Fibroblast of pulmonary artery (primary cell): Measurements from ENCODE around the gene TM4SF4.

Experiments used
- DNase-seq: peaks from one replicate; pipeline ENCODE4 v3.0.0-alpha.2; 2010; ENCODE audit warnings: low read depth
- H3K4me3 ChIP-seq: replicated peaks from 2 replicates; pipeline ENCODE4 v1.5.1; 2011; ENCODE audit warnings: low read depth, mild to moderate bottlenecking, control low read depth, low read length, moderate library complexity
- CTCF ChIP-seq: IDR thresholded peaks from 2 replicates; pipeline ENCODE4 v1.5.1; 2011; ENCODE audit warnings: mild to moderate bottlenecking, control low read depth, low read length, inconsistent platforms; ENCODE audit errors: missing control alignments

The TM4SF4 gene

GRCh38 chr3:149509526-149509925 lies 35.0 kb downstream of the TM4SF4 start:
- DNase-seq = no peak
- H3K4me3 ChIP-seq = no peak overlapping the region
- TF ChIP-seq CTCF = no peak

- no peak overlapping the region for H3K4me3 ChIP-seq
Measured at GRCh38 chr3:149510480-149510879, 36.0 kb downstream of the TM4SF4 start.

GRCh38 chr3:149511040-149511626 lies 36.6 kb downstream of the TM4SF4 start:
- no peak for DNase-seq
- TF ChIP-seq CTCF = no peak
- H3K4me3 ChIP-seq = no peak overlapping the region

More at GRCh38 chr3:149510480-149510879, 36.0 kb downstream of the TM4SF4 start:
- DNase-seq = no peak
- no peak for TF ChIP-seq CTCF

GRCh38 chr3:149512073-149512782 lies 37.7 kb downstream of the TM4SF4 start:
- TF ChIP-seq CTCF = peak; percentile 65
- DNase-seq = peak; percentile 76
- no peak overlapping the region for H3K4me3 ChIP-seq

GRCh38 chr3:149514471-149514870 lies 40.0 kb downstream of the TM4SF4 start:
- DNase-seq = no peak
- TF ChIP-seq CTCF = no peak
- no peak overlapping the region for H3K4me3 ChIP-seq

GRCh38 chr3:149515249-149515648 lies 40.8 kb downstream of the TM4SF4 start:
- TF ChIP-seq CTCF = no peak
- no peak for DNase-seq
- no peak overlapping the region for H3K4me3 ChIP-seq

GRCh38 chr3:149516920-149517319 lies 42.4 kb downstream of the TM4SF4 start:
- TF ChIP-seq CTCF = no peak
- DNase-seq = no peak
- no peak overlapping the region for H3K4me3 ChIP-seq
